ENCODE results near the gene DDX31. TPM values are rescaled to one million over a fixed set of nuclear protein-coding genes. Genes with fewer than 3 reads are reported as not detected.
A peak's percentile ranks its signal among the peaks of the same experiment; 100 is the strongest.

DDX31 gene
- total and polyA plus RNA-seq, 9 donors = 8.3 to 13.2 (median 9.0) TPM

DNA sequence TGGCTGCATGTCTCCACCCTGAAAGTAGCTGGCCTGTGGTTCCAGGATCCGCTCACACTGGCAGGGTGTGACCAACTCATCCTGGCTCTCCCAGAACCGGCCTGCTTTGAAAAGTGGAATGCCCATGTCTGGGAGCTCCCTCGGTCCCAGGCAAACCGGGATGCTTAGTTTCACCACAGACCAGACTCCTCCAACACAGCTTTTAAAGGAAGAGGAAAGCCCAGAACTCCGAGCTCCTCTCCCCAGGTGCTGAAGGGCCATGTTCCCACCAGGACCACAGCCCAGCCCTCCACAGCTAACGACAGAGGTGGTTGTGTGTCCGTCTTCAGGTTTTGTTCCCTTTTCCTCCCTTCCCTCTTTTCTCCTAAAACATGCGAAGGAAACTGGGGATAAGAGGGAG, 38.5 kb upstream of the DDX31 start:
- Histone ChIP-seq H3K4me3 (ENCODE audit: low read length) (no peak overlapping the region), H3K27ac (ENCODE audit: low read length) (no peak overlapping the region), H3K27me3 (ENCODE audit: control insufficient read depth, insufficient read depth, low read length) (peaks cover 2% of the 10 kb centered on the region), H3K4me1 (ENCODE audit: control insufficient read depth, insufficient read depth, low read length) (no peaks in the 10 kb centered on the region), H3K9me3 (replicated peaks; ENCODE audit: control insufficient read depth, low read depth, low read length) (no peaks in the 10 kb centered on the region), H3K36me3 (ENCODE audit: control insufficient read depth, insufficient read depth, low read length) (no peaks in the 10 kb centered on the region)
- DNase-seq = no peak
- WGBS (ENCODE audit: insufficient coverage) = 81% methylated on average over 3 of the region's 8 CpGs

GRCh38 chr9:132703336-132703735, 33.6 kb upstream of the DDX31 start:
- no peak overlapping the region for H3K4me3 ChIP-seq (ENCODE audit: low read length)
- no peaks in the 10 kb centered on the region for H3K36me3 ChIP-seq (ENCODE audit: control insufficient read depth, insufficient read depth, low read length)
- no peaks in the 10 kb centered on the region for H3K9me3 ChIP-seq (replicated peaks; ENCODE audit: control insufficient read depth, low read depth, low read length)
- no peaks in the 10 kb centered on the region for H3K4me1 ChIP-seq (ENCODE audit: control insufficient read depth, insufficient read depth, low read length)
- peaks cover 2% of the 10 kb centered on the region for H3K27me3 ChIP-seq (ENCODE audit: control insufficient read depth, insufficient read depth, low read length)
- DNase-seq = no peak
- H3K27ac ChIP-seq (ENCODE audit: low read length) = no peak overlapping the region
- WGBS (ENCODE audit: insufficient coverage) = no CpG with 5 or more reads among the region's 2 CpGs

DNA sequence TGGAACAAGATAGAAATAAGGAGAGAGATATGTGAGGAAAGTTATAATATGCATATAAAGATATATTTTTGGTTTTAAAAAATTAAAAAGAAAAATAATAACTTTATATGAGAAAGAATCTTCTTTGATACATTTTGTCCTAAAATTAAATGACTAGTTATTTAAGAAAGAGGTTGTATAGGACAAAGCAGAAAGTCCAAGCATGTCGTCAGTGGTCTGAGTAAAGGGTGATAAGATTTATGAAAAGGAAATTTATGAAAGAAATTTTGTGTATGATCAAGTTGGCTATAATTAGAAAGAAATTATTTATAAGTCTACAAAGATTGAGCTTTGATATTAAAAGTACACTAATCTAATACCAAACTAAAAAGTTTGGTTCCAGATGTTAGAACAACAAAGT, 32.5 kb upstream of the DDX31 start:
- Histone ChIP-seq H3K4me1 (ENCODE audit: control insufficient read depth, insufficient read depth, low read length) (no peaks in the 10 kb centered on the region), H3K27me3 (ENCODE audit: control insufficient read depth, insufficient read depth, low read length) (peaks cover 2% of the 10 kb centered on the region), H3K27ac (ENCODE audit: low read length) (no peak overlapping the region), H3K4me3 (ENCODE audit: low read length) (no peak overlapping the region), H3K9me3 (replicated peaks; ENCODE audit: control insufficient read depth, low read depth, low read length) (no peaks in the 10 kb centered on the region), H3K36me3 (ENCODE audit: control insufficient read depth, insufficient read depth, low read length) (no peaks in the 10 kb centered on the region)
- DNase-seq = no peak
- no CpG with 5 or more reads among the region's 1 CpG for WGBS (ENCODE audit: insufficient coverage)

GRCh38 chr9:132699956-132700355, 30.2 kb upstream of the DDX31 start:
- Histone ChIP-seq H3K4me1 (ENCODE audit: control insufficient read depth, insufficient read depth, low read length) (no peaks in the 10 kb centered on the region), H3K9me3 (replicated peaks; ENCODE audit: control insufficient read depth, low read depth, low read length) (peaks cover 7% of the 10 kb centered on the region), H3K4me3 (ENCODE audit: low read length) (no peak overlapping the region), H3K36me3 (ENCODE audit: control insufficient read depth, insufficient read depth, low read length) (no peaks in the 10 kb centered on the region), H3K27me3 (ENCODE audit: control insufficient read depth, insufficient read depth, low read length) (no peaks in the 10 kb centered on the region), H3K27ac (ENCODE audit: low read length) (no peak overlapping the region)
- WGBS (ENCODE audit: insufficient coverage) = no CpG with 5 or more reads among the region's 1 CpG
- peak; percentile 89 for DNase-seq

- WGBS (ENCODE audit: insufficient coverage) = no CpG with 5 or more reads among the region's 4 CpGs
Measured at GRCh38 chr9:132698989-132699388, 29.2 kb upstream of the DDX31 start.

DNA sequence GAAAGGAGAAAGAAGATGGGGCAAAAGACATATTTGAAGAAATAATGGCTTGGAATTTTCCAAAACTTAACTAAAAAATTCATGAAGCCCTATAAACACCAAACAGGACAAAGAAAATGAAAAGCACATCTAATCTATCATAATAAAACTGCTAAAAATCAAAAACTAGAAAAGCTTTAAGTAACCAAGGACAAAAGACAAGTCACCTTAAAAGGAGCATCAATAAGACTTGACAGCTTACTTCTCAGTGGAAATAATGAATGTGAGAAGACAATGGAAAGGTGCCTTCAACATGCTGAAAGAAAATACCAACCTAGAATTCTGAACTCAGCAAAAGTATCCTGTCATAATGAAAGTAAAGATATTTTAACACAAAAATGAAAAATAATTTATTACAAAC, 27.4 kb upstream of the DDX31 start:
- H3K4me3 ChIP-seq (ENCODE audit: low read length) = no peak overlapping the region
- H3K36me3 ChIP-seq (ENCODE audit: control insufficient read depth, insufficient read depth, low read length) = no peaks in the 10 kb centered on the region
- H3K4me1 ChIP-seq (ENCODE audit: control insufficient read depth, insufficient read depth, low read length) = no peaks in the 10 kb centered on the region
- H3K9me3 ChIP-seq (replicated peaks; ENCODE audit: control insufficient read depth, low read depth, low read length) = peaks cover 7% of the 10 kb centered on the region
- DNase-seq = no peak
- no peaks in the 10 kb centered on the region for H3K27me3 ChIP-seq (ENCODE audit: control insufficient read depth, insufficient read depth, low read length)
- H3K27ac ChIP-seq (ENCODE audit: low read length) = no peak overlapping the region

More at GRCh38 chr9:132698989-132699388, 29.2 kb upstream of the DDX31 start:
- Histone ChIP-seq H3K4me1 (ENCODE audit: control insufficient read depth, insufficient read depth, low read length) (no peaks in the 10 kb centered on the region), H3K27me3 (ENCODE audit: control insufficient read depth, insufficient read depth, low read length) (no peaks in the 10 kb centered on the region), H3K27ac (ENCODE audit: low read length) (no peak overlapping the region), H3K9me3 (replicated peaks; ENCODE audit: control insufficient read depth, low read depth, low read length) (peaks cover 7% of the 10 kb centered on the region), H3K36me3 (ENCODE audit: control insufficient read depth, insufficient read depth, low read length) (no peaks in the 10 kb centered on the region), H3K4me3 (ENCODE audit: low read length) (no peak overlapping the region)
- no peak for DNase-seq

- no CpG with 5 or more reads among the region's 2 CpGs for WGBS (ENCODE audit: insufficient coverage)
- DNase-seq = no peak
- no peaks in the 10 kb centered on the region for H3K27me3 ChIP-seq (ENCODE audit: control insufficient read depth, insufficient read depth, low read length)
Measured at GRCh38 chr9:132694144-132694543, 24.4 kb upstream of the DDX31 start.

DNA sequence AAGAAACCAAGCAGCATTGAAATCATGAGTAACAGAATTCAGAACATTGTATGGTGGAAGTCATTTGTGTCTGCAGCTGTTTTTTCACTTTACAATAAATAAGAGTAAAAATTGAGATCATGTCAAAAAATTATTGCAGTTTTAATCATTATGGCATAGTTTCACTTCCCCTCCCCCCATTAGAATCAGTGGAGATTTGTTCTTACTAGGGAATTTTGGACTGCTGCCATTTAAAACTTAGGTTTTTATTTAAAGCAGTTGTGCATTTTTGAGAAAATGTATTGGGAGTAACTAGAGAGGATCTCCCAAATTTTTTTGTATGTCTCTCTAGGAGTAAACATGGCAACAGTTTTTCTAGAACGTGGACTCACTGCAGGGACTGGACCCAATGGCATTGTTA, 20.9 kb upstream of the DDX31 start:
- DNase-seq = peak; percentile 93
- Histone ChIP-seq H3K27ac (ENCODE audit: low read length) (peak overlapping the region; percentile 37), H3K36me3 (ENCODE audit: control insufficient read depth, insufficient read depth, low read length) (peaks cover 33% of the 10 kb centered on the region), H3K4me1 (ENCODE audit: control insufficient read depth, insufficient read depth, low read length) (peaks cover 12% of the 10 kb centered on the region), H3K9me3 (replicated peaks; ENCODE audit: control insufficient read depth, low read depth, low read length) (no peaks in the 10 kb centered on the region), H3K4me3 (ENCODE audit: low read length) (no peak overlapping the region), H3K27me3 (ENCODE audit: control insufficient read depth, insufficient read depth, low read length) (no peaks in the 10 kb centered on the region)
- no CpG with 5 or more reads among the region's 1 CpG for WGBS (ENCODE audit: insufficient coverage)

More at GRCh38 chr9:132694144-132694543, 24.4 kb upstream of the DDX31 start:
- Histone ChIP-seq H3K4me1 (ENCODE audit: control insufficient read depth, insufficient read depth, low read length) (peaks cover 7% of the 10 kb centered on the region), H3K4me3 (ENCODE audit: low read length) (no peak overlapping the region), H3K36me3 (ENCODE audit: control insufficient read depth, insufficient read depth, low read length) (peaks cover 8% of the 10 kb centered on the region), H3K9me3 (replicated peaks; ENCODE audit: control insufficient read depth, low read depth, low read length) (peaks cover 7% of the 10 kb centered on the region), H3K27ac (ENCODE audit: low read length) (no peak overlapping the region)

DNA sequence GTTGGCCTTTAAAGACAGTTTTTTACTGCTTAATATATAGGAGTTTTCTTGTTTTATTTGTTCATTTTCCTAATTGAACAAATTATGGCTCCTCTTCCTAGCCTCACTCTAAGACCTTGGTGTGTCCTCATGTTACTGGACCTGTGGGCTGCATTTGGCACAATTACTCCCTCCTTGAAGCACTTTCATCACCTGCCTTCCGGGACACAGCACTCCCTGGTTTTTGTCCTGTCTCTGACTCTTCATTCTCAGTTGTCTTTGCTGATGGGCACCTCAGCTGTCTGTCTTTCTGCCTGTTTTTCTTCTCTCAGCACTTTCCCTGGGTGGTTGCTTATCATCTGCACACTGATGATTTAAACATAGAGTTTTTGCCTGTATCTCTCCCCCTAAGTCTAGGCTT, 14.1 kb upstream of the DDX31 start:
- Histone ChIP-seq H3K27ac (ENCODE audit: low read length) (no peak overlapping the region), H3K36me3 (ENCODE audit: control insufficient read depth, insufficient read depth, low read length) (peaks cover 61% of the 10 kb centered on the region), H3K27me3 (ENCODE audit: control insufficient read depth, insufficient read depth, low read length) (no peaks in the 10 kb centered on the region), H3K4me3 (ENCODE audit: low read length) (no peak overlapping the region), H3K4me1 (ENCODE audit: control insufficient read depth, insufficient read depth, low read length) (peaks cover 2% of the 10 kb centered on the region), H3K9me3 (replicated peaks; ENCODE audit: control insufficient read depth, low read depth, low read length) (no peaks in the 10 kb centered on the region)
- no peak for DNase-seq
- WGBS (ENCODE audit: insufficient coverage) = 93% methylated on average over 1 of the region's 1 CpG

GRCh38 chr9:132681561-132681960, 11.8 kb upstream of the DDX31 start:
- no peak for DNase-seq
- H3K27me3 ChIP-seq (ENCODE audit: control insufficient read depth, insufficient read depth, low read length) = no peaks in the 10 kb centered on the region
- WGBS (ENCODE audit: insufficient coverage) = 100% methylated on average over 2 of the region's 5 CpGs
- H3K36me3 ChIP-seq (ENCODE audit: control insufficient read depth, insufficient read depth, low read length) = peaks cover 59% of the 10 kb centered on the region
- no peaks in the 10 kb centered on the region for H3K4me1 ChIP-seq (ENCODE audit: control insufficient read depth, insufficient read depth, low read length)
- H3K4me3 ChIP-seq (ENCODE audit: low read length) = no peak overlapping the region
- no peaks in the 10 kb centered on the region for H3K9me3 ChIP-seq (replicated peaks; ENCODE audit: control insufficient read depth, low read depth, low read length)
- H3K27ac ChIP-seq (ENCODE audit: low read length) = no peak overlapping the region

DNA sequence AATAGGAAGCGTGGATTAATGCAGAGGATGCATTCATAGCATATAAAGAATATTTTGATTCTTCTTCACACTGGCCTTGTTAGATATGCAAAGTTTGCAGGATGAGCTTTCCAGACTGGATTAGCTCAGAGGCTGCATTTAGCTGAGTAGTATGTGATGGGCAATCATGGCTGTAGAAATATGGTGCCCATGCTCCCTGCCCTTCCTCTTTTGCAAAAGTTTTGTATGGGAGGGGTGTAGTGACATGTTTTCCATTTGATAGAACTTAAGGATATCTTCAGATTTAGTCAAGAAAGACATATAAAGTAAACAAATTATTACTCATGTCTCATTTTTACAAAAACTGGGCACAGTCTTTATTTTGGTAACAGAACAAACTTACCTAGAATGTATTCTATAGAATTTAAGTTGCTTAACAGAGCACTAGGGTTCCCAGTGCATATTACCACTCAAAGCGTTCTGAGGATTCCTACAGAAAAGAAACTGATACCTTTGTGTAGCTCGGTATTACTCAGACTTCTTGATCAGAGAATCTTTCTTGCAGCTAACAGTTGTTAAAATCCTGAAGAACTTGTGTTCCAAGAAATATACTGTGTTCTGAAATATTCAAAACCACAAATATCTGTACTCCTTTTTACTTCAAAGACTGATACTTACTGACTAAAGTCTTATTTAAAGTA, 10.3 kb upstream of the DDX31 start:
- Histone ChIP-seq H3K4me3 (ENCODE audit: low read length) (no peak overlapping the region), H3K4me1 (ENCODE audit: control insufficient read depth, insufficient read depth, low read length) (no peaks in the 10 kb centered on the region), H3K27ac (ENCODE audit: low read length) (no peak overlapping the region), H3K27me3 (ENCODE audit: control insufficient read depth, insufficient read depth, low read length) (no peaks in the 10 kb centered on the region), H3K36me3 (ENCODE audit: control insufficient read depth, insufficient read depth, low read length) (peaks cover 46% of the 10 kb centered on the region), H3K9me3 (replicated peaks; ENCODE audit: control insufficient read depth, low read depth, low read length) (no peaks in the 10 kb centered on the region)
- WGBS (ENCODE audit: insufficient coverage) = no CpG with 5 or more reads among the region's 3 CpGs
- no peak for DNase-seq
